Stimulated activated CD8-positive, alpha-beta memory T cell treated with anti-CD3 and anti-CD28 coated beads, Interleukin-7, amount 100 ng/mL, for 48 hours (primary cell): ENCODE data around the gene PDE4B.

Experiments
- DNase-seq, 2 donors: peaks; one replicate each; pipeline ENCODE4 v3.0.0-alpha.2; 2020; ENCODE audit warnings: low read depth in 1 of 2; ENCODE audit errors: extremely low read depth in 1 of 2

Gene PDE4B

DNA sequence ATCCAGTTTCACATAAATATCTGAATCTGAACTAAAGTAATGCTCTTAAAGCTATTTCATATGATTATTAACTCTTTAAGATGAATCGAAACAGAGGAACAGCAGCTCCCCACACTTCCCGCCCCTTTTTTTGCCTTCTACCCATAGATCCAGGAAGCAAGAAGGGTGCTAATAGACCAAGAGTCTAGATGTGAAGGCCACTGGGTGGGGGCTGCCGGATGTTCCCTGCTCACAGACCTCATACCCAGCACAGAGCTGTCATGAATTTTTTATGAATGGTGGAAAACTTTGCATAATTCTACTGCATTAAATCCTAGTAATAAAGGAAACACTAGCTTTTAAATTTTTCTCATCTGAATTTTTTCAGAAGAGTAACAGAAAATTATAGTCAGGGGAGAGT is 457.4 kb downstream of the PDE4B start:
- DNase-seq = no peak

DNA sequence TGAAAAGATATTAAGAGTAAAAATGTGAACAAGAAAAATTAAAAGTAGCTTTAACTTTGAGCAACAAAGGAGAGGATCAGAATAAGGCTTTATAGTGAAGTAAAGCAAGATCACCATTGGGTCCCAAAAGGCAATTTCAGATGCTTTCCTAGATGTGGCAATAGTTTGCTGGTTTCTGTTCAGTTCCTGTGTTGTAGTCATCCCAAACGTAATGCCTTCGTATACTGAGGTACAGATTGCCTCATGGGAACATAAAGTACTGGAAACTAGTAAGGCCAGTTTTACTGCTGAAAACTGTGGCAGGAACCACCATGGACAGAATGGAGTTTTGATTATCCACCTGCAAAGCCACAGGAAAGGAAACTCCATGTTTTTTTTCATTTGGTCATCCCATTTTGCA is 457.8 kb downstream of the PDE4B start:
- no peak for DNase-seq

DNA sequence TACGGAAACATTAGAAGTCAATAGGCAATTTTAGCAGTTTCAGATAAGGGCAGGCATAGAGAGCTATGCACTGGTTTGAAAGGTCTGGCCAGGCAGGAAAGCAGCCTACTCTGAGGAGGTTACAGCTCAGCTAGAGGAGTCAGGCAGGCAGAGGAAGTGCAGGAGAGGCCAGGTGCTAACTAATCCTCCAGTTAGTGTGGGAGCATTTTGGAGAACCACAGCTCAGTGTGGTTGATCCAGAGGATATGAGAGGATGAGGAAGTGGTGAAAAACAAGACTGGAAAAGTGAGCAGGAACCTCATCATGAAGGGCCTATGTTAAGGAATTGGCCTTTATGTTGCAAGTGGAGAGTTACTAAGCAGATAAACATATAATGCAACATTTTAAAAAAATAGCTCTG is 458.9 kb downstream of the PDE4B start:
- no peak for DNase-seq

DNA sequence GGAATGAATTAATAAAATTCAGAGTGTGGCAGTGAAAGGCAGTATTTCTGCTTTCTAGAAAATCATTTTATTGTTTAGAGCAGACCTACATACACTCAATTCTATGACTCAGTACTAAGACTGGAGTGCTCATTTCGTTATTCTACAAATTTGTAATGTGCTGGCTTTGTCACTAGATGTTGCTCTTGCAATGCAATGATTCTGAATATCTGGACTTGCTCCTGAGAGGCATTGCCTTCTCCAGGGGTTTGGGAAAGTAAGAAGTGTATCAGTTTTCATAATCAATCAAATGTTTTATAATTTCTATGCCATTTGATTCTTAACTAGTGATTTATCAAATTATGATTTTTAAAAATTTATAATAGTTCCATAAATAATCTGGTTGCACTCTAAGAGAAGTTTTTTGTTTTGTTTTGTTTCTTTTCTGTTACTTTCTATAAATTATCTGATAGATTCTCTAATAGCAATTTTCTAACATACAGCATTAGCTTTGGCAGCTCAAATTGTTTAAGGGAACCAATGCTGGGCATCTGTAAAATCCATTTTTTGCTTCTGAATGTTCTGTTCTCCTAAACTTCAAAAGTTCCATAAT is 460.7 kb downstream of the PDE4B start:
- no peak for DNase-seq

DNA sequence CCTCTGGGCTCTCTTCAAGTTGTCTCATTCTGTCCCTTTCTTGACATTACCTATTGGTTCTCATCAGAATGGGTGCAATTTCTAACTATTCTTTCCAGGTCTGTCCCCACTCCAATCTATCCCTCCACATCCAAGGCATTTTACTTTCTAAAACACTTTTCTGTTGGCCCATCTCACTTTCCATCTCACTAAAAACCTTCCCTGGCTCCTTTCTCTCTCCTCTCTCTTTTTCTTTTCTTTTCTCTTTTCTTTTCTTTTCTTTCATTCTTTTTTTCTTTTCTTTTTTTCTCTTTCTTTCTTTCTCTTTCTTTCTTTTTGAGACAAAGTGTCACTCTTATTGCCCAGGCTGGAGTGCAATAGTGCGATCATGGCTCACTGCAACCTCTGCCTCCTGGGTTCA is 462.1 kb downstream of the PDE4B start:
- no peak for DNase-seq

DNA sequence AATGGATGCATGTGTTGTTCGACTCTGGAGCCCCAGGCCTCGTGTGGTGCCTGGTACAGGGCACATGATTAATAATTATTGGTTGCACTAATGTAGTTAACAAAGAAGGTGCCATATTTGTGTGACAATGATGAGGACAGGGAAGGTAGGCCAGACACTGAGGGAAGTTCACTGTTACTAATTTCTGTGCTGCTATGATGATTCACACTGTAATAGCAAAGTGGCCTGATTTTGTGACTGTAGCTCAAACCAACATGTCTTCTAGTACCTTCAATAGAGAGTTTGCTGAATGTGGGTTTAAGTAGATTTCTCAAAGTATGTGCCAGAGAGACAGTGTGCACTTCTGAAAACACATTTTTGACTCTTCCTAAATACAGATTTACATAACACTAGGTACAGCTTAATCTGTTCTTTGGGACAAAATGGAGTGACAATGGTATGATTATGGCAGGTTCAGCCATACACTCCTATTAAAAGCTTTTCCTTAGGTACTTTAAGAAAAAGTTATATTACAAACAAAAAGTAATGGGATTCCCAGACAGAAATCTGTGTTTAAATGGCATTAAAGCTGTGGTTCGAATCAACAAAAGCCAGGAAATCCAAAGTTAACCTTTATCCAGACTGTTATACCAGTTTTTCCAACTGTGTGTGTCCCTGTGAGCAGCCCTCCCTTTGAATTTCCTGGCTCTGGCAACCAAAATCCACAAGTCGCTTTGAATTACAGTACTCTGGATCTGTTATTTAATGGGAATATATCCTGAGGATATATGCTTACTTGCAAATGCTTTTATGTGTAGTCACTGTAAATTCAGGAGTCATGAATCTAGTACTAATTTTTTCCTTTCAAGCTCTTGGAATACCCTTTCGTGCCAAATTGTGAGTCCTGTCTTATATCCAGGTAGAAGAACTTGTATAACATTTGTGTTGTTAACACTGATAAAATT is 464.2 kb downstream of the PDE4B start:
- DNase-seq = no peak

DNA sequence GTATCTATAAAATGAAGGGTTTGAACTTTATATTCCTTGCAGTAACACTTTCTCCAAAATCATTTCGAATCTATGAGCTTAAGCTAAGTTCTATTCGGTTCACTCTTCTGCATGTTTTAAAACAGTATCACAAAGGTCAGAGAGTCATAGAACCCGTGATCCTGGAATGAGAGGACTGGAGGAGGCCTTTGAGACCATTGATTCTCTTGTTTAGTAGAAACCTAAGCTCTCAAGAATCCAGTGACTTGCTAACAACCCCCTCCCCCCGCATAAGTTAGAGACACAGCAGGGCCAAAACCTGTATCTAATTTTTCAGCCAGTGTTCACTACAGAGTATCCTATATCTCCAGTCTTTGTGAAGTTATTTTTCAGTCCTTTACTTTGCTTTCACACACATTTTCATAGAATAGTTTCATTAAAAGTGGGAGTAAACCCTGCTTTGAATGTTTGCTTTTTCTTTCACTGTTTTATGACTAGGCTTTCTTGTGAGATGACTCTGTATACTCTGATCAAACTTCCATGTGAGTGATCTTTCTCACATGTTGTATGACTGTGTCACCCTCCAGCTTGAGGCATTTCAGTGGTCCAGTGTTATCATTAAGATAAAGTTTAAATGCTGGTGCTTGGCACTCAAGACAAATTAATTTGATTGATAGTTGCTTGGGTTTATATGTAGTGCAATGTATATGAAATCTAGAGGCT is 465.9 kb downstream of the PDE4B start:
- no peak for DNase-seq

DNA sequence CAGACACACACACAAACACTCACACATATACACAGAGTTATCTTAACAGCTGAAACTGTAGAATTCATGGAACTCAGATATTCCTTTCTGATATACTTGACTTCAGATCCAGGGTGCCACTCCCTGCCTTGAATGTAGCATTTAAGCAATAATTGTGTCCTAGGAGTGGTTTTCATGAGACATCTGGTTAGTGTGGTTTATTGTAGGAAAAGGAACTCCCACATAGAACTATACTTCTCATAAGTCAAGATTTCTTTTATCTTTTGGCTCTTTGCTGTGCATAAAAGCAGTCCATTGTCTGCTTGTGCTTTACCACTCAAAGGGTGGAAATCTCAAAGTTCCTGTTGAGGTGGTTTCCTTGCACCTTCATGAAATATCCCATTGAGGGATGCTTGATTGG is 468.7 kb downstream of the PDE4B start:
- no peak for DNase-seq

DNA sequence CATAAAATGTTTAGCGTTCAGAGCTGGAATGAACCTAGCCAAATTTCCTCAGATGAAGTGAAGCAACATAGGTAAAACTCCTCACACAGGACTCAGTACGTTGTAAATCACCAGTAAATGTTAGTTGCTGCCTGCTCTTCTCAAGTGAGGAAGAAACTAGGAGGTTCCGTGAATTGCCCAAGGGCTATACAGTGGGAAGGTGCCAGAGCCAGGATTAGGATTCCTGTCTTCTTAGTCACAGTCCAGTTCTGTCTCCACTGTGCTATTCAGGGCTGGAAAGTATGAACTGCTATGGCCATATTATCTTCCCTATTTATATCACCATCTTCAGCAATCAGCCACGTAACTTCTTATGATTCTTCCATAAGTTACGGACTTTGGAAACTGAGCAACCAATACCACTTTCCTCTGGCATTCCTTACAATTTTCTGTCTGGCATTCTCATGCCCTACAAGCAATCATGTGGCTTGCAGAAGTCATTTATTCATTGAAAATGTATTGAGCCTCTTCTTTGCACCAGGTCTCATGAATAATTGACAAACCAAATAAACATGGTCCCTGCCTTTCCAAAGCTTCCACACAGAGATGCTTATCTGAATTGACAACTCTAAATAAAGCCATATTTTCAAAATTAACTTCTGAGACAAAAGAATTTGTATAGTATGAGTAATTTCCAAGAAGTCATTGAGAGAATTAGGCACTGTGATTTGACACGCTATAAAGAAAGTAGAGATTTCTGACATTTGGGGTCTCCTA is 469.7 kb downstream of the PDE4B start:
- DNase-seq = no peak

DNA sequence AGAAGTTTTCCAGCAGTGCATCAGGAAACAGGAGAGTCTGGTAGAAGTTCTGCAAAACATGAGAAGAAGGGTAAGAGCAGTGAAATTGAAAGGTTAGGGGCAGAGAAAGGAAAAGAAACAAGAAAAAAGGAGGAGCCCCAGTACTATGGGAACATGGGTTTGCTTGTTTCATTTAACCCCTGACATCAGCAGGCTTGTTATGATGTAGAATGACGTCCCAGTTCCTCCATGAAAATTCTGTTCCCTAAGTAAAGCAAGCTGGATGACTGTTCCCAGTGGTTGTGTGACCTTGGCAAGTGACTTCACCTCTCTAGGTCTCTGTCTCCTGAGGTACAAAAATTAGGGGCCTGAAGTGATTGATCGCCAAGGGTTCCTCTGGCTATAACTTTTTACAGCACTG is 472.6 kb downstream of the PDE4B start:
- no peak for DNase-seq

DNA sequence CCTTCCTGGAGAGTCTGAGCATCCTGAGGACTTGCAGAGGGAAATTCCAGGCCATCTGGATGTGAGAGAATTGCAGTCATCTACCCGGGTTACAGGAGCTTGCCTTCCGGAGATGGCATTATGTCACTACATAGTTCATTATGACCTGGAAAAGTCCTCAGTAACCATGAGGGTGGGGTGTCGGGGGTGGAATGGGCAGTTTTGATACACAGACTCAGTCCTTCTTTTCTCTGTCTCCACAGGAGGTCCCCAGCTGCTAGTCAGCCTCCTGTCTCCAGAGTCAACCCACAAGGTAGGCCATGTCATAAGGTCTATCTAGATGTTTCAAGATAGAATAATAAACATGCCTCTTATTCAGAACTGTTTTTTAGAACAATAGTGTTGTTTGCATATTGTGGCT is 473.1 kb downstream of the PDE4B start:
- no peak for DNase-seq

DNA sequence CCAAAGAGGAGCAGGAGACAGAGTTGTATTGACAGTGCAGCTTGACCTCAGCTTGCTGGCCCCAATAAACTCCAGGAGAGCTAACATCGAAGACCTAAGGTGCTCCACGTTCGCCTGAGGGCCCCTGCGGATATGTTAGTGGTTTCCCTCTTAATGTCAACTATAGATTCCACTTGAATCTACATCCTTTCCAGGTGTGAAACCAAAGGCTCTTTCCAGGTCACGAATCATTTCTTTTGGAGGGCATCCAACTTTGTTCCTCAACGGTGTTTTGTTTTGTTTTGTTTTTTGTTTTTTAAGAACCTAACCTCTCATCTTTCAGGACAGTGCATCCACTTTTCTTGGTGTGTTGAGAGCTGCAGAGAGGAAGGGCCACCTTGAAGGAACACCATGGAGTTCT is 473.7 kb downstream of the PDE4B start:
- DNase-seq = no peak

DNA sequence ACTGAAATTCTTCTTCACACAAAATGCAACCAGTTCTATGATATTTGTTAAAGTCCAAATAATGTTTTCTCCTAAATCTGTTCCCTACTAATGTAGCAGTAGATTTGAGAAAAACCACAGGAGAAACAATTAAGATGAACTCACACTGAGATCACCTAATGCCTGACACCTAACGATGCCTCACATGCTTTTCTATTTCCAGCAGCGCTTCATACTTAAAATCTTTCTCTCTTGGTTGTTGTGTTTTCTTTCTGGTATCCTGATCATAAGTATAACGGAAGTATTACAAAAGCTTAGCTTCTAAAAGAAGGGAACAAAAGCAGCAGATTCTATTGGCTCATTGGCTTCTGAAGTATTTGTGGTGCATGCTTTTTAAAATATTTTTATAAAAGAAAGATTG is 474.1 kb downstream of the PDE4B start:
- no peak for DNase-seq

DNA sequence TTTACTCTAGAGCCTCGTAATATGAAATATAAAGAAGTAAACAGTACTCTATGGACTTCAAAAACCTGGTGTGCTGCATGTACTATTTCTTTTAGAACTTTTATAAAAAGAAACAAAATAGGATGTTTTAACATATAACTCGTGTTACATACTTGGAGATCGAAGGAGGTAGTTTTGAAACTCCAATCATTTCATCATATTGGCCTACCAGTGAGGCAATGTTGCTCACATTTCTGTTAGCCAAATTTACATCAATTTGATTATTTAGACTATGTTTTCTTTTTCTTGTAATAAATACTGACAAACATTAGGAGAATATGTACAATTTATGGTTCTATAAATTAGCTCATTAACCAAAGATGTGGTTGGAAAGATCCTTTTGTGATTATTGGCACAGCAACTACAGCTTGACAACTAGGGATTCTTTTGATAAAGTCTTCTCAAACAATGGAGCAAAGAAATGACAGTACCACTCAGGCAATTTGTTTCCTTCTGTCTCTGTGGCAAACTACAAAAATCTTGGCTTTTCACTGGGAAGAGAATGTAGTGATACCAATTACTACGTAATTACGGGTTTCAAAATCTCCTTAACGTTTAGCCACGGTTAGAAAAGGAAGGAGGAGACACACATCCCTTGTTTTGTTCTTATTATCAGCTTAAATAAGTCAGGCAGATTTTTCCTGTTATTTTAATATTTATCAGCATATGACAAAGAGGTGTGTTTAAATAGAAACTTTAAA is 474.7 kb downstream of the PDE4B start:
- no peak for DNase-seq

DNA sequence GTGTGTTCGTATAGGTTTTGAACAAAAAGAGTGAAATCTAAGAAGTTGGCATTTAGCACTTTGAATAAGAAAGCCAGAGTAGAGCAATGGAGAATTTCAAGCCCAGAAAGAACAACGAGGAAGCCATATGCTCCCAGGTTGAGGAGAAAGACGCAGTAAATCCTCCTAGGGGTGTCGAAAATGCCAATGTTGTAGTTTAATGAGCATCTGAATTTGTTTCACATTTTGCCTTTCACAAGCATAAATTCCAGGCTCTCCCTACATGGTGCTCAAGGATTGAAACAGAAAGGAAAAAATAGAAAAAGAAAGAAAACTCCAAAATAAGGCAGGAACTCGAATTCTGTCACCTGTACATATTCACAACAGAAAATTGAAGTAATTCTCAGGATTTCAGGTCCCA is 476.5 kb downstream of the PDE4B start:
- no peak for DNase-seq

DNA sequence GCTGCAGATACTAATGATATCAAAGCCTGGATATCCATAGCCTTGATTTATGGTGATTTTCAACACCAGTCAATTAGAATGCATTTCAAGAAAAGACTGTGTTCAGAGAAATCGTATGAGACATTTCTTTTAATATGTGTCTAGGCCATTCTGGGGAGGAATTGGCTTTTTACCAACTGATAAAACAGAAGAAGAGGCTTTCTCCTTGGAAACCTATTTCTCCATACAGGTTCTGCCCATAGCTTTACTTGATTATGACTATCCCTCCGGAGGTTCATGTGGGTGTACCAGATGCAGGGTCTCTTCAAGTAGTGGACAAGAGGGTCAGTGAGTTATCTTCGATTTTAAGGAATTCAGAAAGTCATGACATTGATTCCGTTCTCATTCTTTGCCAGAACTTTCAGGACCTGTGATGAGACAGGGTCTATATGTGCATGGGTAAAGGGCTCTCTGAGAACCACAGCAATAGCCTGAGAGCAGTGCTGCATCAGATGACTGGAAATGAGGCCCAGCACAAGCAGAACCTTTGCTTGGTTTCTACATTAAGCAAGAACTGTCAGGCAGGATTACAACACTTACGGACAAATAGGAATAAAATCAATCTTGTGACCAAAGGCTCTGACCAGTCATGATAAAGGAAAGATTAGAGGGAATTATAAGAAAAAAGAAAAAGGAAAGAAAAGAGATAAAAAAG is 477.6 kb downstream of the PDE4B start:
- DNase-seq = no peak

DNA sequence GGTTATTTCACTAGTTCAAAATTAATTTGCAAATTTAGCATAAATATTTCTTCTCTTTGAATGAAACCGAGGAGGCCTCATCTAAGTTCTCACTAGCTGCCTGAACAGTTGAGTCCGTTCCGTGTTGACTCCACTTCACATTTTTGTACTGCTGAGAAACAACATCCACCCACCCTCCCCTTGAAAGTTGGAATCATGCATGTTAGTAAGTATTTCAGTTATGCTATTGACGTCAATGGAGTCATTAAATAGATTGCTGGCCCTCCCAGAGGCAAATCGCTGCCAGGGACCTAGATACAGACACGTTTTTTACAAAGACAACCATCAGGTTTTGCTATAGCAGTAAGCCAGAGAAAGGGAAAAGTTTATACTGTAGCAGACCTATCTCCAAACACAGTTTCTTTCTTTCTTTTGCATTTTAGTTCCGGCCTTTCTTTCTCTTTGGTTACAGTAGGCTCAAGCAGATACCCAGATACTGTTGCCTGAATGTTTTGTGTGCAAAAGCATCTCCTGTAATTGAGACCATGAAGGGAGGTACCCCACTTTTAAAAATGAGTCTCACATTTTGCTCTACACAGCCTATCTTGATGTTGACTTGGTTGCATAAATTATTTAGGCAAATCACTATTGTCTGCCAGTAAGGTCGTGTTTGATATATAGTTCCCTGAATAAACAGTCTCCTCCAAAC is 478.7 kb downstream of the PDE4B start:
- no peak for DNase-seq

DNA sequence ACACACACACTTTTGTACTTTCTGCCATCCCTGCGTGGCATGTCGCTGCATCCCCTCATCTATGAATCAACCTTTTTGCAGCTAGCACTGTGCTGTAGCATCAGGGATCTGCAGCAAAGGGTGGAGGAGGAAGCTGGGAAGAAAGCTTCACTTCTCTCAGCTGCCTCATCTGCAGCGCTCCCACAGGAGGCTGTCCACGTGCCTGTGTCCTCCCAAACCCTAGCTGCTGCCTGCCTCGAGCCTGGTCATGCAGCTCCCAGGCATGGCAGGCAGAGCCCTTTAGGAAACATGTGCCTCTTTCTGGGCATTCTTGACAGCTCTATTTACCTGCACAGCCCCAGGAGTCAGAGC is 479.2 kb downstream of the PDE4B start:
- no peak for DNase-seq

DNA sequence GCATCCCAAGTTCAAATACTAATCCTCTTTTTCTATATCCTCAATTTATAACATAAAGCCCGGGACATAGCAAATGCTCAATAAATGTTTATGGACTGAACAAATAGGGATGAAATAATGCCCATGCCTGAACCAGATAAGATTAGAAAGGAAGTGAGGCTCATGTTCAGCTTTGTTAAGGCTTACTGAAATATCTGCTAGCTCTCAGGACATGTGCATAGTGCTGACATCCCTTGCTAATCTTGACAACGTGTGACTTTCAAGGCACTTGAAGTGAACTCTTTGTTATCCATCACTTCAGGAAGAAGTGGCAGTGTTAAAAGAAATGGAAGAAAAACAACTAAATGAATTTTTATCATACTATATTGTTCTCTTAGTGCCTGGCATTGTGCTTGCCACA is 481.0 kb downstream of the PDE4B start:
- DNase-seq = no peak
